Adipose tissue (tissue), 3 donors: ENCODE results near the gene TTC39A. TPM values are rescaled to one million over a fixed set of nuclear protein-coding genes. Genes with fewer than 3 reads are reported as not detected.

ENCODE experiments used
- H3K27ac ChIP-seq: one replicate; pipeline ENCODE4 v1.5.1; 2013; ENCODE audit warnings: low read depth, low read length
- WGBS, 3 donors: extraction: QIAGEN DNeasy Blood & Tissue Kit; methylation state at CpG; one replicate each; pipeline ENCODE4 v1.1.7; 2013; 5-methylcytosine and 5-hydroxymethylcytosine counted together
- polyA plus RNA-seq, 3 donors: library from polyadenylated mRNA; stranded (reverse); fragments of 200-250 nt; gene quantifications; one replicate each; pipeline ENCODE4 v1.2.3, GENCODE V29; 2013
- donor health status: healthy with polysubstance abuse.
- donor health status: Bipolar disorder and iron deficiency.
- donor health status: healthy.

TTC39A gene
- polyA plus RNA-seq, 3 donors: 1.9 to 9.0 (median 2.9) TPM

DNA sequence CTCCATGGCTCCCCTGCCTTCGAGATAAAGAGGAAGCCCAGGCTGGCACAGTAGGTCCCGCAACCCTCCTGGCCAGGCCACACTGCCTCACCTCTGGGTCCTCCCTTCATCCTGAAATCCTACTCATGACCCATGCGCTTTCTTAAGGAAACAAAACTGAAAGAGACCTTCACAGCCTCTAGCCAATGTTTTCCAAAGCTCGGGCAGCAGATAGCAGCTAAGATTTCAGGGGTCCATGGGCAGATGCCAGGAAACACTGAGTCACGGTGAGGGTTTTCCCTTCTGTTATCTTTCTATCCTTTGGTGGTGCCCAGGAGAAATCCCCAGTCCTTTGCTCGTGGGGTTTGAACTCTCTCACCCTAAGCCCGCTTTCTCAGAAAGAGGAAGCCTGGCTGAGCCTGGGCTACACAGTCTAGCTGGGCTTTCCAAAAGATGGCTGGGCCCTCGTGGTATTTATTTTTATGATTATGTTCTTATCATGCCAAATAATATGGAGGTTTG is 26.6 kb downstream of the TTC39A start:
- 30 to 66% (median 34%) methylated on average over 8 of the region's 8 CpGs for whole genome bisulfite sequencing, 3 donors
- H3K27ac ChIP-seq: no peak overlapping the region

DNA sequence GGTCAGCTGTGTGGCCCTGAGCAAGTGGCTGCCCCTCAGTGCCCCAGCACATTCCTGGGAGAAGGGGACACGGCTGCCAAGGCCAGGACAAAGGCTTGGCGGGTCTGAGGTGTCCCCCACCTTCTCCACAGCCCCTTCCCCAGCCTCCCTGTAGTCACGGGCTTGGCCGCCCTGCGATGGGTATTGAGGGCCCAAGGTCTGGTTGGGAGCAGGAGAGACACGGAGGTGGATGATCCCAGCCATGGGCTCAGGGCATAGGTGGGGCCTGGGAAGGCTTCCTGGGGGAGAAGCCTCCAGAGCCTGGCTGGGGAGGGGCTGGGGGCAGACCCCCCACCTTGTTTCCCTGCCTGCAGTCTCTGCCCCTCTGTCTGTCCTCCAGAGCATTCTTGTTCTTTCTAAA is 27.0 kb downstream of the TTC39A start:
- H3K27ac ChIP-seq: no peak overlapping the region
- 82 to 95% (median 89%) methylated on average over 2 to 6 of the region's 6 CpGs for WGBS, 3 donors

DNA sequence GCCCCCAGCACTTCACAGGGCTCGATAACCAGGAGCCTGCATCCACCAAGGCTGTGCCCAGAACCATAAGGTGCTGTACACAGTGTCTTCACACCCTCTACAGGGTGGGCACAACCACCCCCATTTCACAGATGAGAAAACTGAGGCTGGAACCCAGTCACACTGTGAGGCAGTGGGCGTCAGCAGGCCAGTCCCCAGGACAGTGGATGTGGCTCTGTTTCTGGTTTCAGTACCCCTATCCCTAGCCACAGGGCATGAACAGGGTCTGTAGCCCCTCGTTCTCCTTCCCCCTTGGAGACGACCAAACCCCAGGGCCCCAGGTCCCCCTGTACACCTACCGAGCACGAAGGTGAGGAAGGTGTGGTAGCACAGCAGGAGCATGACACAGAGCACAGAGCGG is 27.6 kb downstream of the TTC39A start:
- H3K27ac ChIP-seq: no peak overlapping the region
- 81 to 90% (median 86%) methylated on average over 7 of the region's 7 CpGs for WGBS, 3 donors

DNA sequence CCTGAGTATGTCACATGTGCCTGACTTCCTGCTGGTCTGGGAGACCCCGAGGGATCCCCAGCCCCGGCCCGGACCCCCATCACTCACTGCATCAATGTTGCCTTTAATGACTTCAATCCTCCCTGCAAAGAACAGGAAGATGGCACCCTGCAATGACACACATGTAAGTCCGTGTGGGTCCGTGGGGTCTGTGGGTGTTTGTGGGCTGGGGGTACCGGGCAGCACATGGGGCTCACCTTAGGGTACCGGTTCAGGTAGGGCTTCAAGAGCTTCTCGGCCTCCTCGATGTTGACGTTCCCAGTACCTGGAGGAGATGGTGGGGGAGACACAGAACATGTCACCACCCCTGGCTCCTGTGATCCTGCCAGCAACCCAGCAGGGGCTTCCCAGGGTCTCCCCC is 28.1 kb downstream of the TTC39A start:
- no peak overlapping the region for H3K27ac ChIP-seq
- WGBS, 3 donors: 88 to 92% (median 88%) methylated on average over 10 of the region's 10 CpGs

DNA sequence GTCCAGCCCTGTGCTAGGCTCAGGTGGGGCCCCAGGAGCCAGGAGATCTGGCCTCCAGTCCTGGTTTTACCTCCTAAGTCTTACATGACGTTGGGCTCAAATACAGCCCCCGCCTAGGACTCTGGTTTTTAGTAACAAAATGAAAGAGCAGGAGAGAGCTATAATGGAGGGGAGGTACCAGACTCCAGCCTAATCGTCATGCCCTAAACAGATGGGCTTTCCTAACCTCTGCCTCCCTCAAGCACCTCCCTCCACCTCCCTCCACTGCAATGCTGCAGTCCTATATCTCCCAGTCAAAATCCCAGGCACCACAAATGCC is 28.6 kb downstream of the TTC39A start:
- H3K27ac ChIP-seq: no peak overlapping the region
- 63 to 74% (median 67%) methylated on average over 3 of the region's 3 CpGs for whole genome bisulfite sequencing, 3 donors

DNA sequence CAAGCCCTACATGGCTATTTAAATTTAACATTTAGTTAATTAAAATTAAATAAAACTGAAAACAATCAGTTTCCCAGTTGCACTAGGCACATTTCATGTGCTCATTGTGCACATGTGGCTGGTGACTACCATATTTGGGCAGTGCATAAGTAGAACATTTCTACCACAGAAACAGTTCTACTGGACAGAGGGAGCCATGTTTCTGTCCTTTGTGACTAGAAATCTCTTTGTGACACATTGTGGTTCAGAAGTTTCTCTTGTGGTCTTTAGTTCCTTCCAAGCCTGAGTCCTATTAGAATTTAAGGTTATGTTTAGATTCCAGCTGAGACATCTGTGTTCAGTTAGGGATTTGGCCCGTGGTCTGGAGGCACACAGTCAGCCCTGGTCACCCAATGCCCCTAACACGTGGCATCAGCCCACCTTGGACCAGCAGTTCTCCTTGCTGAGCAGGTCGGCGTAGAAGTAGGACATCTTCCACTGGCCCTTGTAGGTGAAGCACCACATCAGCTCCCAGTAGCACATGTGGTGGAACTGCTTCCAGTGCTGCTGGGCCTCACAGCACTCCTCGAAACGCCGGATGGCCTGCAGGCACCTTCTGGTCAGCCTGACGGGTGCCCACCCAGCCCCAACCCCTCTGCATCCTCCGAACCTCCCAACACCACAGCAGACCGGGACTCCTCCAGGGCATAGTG is 29.1 kb downstream of the TTC39A start:
- 86 to 95% (median 87%) methylated on average over 10 of the region's 10 CpGs for WGBS, 3 donors
- H3K27ac ChIP-seq: no peak overlapping the region

DNA sequence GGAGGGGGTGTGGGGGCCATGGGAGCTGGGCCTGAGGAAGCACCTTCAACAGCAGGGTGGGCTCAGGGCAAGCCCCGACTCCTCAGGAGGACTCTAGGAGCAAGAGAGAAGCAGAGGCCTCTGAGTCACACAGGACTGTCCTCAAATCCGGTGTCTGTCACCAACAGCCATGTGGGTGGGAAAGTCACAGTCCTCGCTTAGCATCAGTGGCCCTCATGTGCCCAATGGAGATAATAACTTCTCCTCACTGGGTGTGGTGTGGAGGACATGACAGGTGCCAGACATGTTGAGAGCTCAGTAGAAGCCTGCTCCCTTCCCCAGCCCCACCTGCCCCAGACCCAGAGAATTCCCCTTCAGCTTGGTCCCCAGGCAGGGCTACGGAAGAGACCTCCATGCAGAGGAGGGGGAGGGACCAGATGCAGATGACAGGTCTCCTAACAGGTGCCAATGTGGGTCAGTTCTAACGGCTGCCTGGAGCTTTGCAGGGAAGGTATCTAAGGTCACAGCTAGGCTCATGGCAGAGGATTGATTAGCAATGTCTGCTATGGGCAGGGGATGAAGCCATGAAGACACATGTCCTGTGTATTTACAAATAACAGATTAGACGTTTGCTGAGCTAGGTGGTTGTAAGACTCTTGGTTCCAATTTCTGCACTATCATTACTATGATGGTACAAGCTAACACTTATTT is 30.2 kb downstream of the TTC39A start:
- 77 to 83% (median 79%) methylated on average over 6 of the region's 6 CpGs for WGBS, 3 donors

DNA sequence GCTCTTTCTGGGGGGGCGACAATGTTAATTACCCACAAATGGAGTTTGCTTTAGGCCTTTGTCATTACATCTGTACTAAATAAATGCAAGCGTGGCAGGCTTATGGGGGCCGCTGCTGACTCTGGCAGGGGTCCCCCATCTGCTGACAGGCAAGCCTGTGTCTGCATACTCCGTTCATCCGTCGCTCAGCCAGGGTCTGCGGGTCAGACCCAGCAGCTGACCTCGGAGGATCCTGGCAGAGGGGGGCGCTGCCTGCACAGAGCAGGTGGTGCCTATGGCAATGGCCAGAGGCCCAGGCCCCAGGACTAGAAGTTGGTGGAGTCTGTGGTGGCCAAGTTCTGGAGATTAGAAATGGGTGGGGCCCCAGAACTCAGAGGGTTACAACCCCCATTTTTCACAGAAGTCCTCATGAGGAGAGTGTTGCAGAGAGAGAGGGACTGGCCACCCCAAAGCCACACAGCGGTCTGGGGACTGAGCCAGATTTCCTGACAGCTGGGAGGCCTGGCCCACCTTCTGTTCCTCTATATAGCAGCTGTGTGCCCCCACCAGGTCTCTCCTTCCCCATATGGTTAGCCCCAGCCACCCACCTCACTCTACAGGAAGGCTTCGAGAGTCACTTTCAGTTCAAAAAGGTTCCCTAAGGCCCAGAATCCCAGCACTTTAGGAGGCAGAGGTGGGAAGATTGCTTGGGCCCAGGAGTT is 31.0 kb downstream of the TTC39A start:
- 89 to 92% (median 90%) methylated on average over 11 of the region's 11 CpGs for WGBS, 3 donors

More for the DNA sequence above, 30.2 kb downstream of the TTC39A start:
- no peak overlapping the region for H3K27ac ChIP-seq

DNA sequence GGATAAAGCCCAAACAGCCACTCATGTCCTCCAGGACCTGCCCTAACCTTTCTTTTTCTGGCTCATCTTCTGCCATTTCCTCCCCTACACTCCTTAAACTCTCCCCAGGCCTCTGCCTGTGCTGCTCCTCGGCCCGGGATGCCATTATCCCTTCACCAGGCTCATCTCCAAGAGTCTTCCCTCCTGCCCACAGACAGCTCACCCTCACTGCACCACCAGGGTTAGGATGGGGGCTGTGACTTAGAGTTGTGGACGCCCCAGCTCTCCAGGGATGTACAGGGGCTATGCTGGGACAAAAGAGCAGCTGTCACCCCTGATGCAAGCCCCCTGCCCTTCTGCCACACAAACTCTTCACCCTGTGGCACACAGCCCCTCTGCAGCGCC is 32.0 kb downstream of the TTC39A start:
- no peak overlapping the region for H3K27ac ChIP-seq
- 79 to 85% (median 85%) methylated on average over 4 of the region's 4 CpGs for WGBS, 3 donors

More for the DNA sequence above, 31.0 kb downstream of the TTC39A start:
- H3K27ac ChIP-seq: no peak overlapping the region

DNA sequence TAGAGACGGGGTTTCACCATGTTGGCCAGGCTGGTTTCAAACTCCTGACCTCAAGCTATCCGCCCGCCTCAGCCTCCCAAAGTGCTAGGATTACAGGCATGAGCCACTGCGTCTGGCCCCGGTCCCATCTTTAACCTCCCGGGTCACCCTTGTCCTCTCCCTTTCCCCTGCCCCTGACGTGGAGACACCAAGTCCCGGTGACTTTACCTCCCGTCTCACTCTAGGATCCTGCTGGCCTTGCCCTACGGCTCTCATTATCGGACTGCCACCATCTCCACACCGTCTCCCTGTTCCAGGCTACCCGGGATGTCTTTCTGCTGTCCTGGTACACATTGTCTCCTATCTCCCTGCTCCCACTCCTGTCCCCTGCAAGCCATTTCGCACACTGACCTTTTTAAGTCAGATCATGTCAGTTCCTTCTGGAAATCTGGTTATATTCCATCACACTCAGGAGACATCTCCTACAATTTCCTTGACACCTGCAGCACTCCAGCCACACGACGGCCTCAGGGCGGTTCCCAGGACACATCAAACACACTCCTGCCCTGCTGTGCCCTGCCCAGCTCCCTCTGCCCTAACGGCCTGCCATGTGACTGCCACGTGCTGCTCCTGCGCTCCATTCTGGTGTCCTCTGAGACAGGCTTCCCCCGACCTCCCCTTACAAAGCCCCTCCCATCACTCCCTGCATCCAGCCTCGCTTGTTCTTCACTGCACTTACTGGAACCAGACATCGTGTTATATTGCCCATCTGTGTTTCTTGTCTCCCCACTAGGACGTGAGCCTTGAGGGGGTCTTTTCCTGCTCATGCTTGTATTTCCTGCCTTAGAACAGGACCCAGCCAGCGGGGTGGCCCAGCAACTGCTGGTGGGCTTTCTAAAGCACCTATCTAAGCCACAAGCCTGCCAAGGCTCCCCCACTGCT is 32.7 kb downstream of the TTC39A start:
- no peak overlapping the region for H3K27ac ChIP-seq

DNA sequence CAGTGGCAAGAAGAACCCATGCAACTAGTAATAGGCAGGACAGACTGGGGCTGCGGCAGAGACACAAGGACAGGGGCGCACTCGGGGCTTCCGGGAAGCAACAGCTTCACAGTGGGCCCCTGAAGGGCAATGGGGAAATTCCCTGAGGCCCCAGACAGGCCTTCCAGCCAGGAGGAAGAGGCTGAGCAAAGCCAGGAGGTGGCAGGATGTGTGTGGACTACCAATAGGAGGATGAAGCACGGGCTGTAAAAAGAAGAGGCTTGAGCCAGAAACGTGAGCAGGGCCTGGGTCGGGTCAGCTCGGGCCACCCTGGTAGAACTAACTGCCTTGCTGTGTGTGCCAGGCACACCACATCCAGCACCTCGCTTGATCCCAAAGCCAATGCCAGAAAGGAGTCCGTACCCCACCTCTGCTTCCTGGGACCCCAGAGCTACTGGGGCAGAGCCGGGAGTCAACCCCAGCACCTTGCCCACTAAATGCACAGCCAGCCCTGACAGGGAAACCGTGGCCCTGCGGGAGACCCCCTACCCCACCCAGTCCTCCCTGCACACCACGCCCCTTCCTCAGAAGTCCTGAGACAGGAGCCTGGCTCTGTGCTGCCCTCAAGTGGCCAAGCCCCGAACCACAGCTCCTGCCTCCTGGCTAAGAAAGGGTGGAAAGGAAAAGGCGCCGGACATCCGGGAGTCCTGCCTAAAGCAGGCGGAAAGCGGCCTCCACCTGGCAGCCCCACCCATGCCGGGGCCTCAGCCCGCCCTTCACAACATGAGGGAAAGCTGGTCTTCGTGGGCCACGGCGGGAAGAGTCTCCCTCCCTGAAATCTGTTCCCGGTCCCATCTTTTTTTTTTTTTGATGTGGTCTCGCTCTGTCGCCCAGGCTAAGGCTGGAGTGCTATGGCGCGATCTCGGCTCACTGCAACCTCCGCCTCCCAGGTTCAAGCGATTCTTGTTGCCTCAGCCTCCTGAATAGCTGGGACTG is 33.7 kb downstream of the TTC39A start:
- WGBS, 3 donors: 19 to 23% (median 22%) methylated on average over 33 of the region's 33 CpGs
- H3K27ac ChIP-seq: no peak overlapping the region

More for the DNA sequence above, 32.7 kb downstream of the TTC39A start:
- 75 to 85% (median 78%) methylated on average over 25 of the region's 25 CpGs for WGBS, 3 donors

DNA sequence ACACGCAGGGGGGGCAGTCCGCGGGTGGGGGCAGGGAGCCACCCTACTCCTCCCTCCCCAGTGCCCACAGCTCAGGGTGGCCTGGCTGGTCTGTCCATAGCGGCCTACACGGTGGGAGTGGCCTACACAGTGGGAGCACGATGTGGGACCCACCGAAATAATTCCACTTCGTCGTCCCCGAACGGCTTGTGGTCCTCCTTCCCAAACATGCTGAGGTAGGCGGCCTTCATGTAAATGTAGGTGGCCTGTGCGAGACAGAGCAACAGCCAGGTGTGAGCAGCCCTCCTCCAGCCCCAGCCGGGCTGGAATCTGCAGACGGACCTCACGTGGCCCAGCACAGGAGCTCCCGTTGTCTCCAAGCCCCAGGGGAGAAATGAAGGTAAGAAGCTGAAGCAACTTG is 34.4 kb downstream of the TTC39A start:
- WGBS, 3 donors: 86 to 93% (median 91%) methylated on average over 17 of the region's 17 CpGs
- no peak overlapping the region for H3K27ac ChIP-seq

DNA sequence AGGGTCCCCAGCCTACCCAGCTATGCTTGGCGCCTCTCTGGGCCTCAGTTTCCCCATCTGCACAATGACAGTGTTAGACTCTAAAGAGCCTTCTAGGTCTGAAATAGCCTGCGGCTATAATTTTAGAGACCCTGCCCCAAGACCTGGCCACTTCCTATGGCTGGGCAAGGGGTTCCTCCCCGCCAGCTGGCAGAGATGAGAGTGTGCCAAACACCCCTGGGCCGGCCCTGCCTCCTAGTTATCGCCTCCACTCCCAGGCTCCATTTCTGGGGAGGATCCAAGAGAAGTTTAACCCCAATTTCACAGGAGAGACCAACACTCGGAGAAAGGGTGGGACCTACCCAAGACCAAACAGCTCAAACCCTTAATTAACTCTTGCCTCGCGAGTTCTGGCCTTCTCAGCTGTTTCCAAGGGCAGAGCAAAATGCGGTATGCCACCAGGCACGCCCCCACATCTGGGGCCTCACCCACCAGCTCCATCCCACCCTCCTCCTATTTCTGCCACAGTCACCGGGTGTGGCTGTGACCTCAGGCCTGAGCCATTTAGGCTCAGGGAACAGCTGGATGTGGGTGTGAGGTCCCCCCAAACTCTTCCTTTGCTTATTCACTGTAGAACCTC is 35.7 kb downstream of the TTC39A start:
- 61 to 74% (median 64%) methylated on average over 11 of the region's 11 CpGs for WGBS, 3 donors
- no peak overlapping the region for H3K27ac ChIP-seq

DNA sequence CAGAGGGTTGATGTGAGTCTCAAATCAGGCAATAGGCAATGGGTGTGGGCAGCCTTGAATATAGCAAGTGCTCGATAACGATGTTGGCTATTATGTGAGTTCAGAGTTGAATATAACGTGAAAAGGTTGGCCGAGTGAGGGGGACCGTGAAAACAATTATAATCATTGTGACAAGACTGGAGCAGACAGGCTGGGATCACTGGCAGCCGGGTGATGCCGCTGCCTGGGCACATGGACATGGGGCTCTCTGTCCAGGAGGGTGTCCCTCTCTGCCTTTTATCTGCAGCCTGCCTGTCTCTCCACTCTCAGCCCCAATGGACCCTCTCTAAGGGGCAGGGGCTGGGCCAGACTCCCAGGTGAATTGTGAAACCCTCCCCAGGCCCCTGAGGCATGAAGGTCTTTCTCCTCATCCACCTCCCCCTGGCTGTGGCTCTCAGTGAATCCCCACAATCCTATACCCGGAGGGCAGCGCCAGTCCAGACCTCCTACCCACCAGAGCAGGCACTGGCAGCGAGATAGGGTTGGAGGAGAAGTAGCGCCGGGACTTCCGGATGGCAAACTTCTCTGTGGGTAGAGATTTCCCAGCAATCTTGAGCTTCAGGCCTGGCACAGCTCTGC is 36.4 kb downstream of the TTC39A start:
- 88 to 89% (median 89%) methylated on average over 13 of the region's 13 CpGs for WGBS, 3 donors
- no peak overlapping the region for H3K27ac ChIP-seq

DNA sequence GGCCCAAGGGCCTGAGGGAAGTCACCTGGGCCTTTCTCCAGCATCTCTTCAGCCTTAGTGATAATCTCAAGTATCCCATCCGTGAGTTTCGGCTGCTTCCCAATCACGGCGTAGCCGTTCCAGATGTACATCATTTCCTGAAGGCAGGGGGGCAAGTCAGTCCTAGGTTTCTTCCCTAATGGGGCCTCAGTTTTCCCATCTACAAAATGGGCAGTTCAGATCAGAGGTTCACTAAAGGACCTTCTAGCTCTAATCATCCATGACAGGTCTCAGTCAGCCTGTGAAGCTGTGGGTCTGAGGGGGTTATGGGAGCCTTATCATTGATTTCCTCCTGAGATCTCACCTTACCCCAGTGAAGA is 39.9 kb downstream of the TTC39A start:
- 90 to 95% (median 94%) methylated on average over 5 of the region's 5 CpGs for WGBS, 3 donors
- H3K27ac ChIP-seq: no peak overlapping the region

DNA sequence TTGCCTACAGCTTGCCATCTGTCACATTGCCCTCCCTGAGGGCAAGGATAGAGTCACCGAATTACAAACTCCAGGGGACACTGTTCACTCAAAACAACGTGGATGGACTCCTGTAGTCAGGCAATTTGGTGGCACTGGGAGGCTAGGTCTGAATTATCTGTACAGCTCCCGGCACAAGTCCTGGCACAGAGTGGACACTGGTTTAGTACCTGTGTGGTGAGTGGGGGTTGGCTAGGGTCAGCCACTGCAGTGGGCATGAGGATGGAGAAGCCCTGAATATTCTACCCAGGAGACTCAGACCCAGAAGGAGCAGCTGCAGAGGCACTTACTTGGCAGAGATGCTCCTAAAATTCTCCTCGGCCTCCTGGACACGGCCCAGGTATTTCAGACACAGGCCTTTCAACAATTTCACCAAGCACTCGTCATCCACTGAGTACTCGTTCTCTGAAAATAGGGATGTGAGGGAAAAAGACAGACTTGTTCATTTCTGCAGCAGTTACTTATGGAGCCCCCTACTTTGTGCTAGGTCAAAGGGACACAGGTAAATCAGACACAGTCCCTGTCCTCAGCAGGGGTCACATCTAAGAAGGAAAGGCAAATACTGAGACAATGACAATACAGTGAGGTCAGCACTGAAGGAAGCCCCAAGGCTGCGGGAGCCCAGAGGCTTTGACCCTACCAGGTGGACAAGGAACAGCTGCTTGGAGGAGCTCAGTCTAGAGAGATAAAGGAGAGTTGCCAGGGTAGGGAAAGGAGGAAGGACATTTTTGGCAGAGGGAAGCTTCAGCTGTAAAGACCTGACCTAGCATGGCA is 40.5 kb downstream of the TTC39A start:
- 87 to 90% (median 89%) methylated on average over 8 of the region's 8 CpGs for WGBS, 3 donors
- no peak overlapping the region for H3K27ac ChIP-seq
